HepG2 (cell line): ENCODE data around the gene PRKACG. TPM values are rescaled to one million over a fixed set of nuclear protein-coding genes. Genes with fewer than 3 reads are reported as not detected.
"Not testable (repeated sequence)": the region's sequence is repeated elsewhere in the genome, so short reads cannot be mapped to it uniquely, and the experiment has no call there.

ENCODE experiments used
- ATAC-seq: fragments of 200-7000 bp; cut with Tn5 transposase; 3 replicates; pipeline ENCODE4 v1.9.1; 2020; ENCODE audit warnings: mild to moderate bottlenecking, moderate library complexity
- BruUV-seq: library from RNA; stranded (reverse); fragments of 400-500 nt; replicated peaks from 2 replicates; lab custom pipeline; 2021; lab: Mats Ljungman, UMichigan
- CTCF ChIA-PET: fragments of 300-600 bp; formaldehyde crosslinking; extraction: SDS; loops from one replicate; lab custom pipeline; 2021; ENCODE audit warnings: low total read pairs, inconsistent platforms, low intra/inter-chr PET ratio; lab: Yijun Ruan, JAX
- POLR2A ChIA-PET: fragments of 350-600 bp; sonication (Branson Sonifier 250); formaldehyde crosslinking; loops from one replicate; lab custom pipeline; 2020; ENCODE audit warnings: antibody characterized with exemption, inconsistent platforms; lab: Yijun Ruan, JAX
- DNase-seq: peaks from one replicate; pipeline ENCODE4 v3.0.0-alpha.2; 2015; ENCODE audit warnings: low spot score
- FAIRE-seq: peaks from 3 replicates; lab custom pipeline; 2011; peaks lifted over from hg19 to GRCh38; lab: Jason Lieb, UNC
- H2AFZ ChIP-seq: one replicate; pipeline ENCODE4 v1.6.1; 2011; ENCODE audit warnings: low read length, inconsistent platforms
- H3K27ac ChIP-seq: fragments of 300-600 bp; 3 replicates; pipeline ENCODE4 v1.8.0; 2011; ENCODE audit warnings: mixed run types, mild to moderate bottlenecking, mixed read lengths, low read length, inconsistent platforms; ENCODE audit not compliant: insufficient read depth; ENCODE audit errors: extremely low read length
- H3K27me3 ChIP-seq, 2 experiments: fragments of 200-600 bp in 1 of 2; 2 replicates in 1 of 2; 3 replicates in 1 of 2; pipeline versions ENCODE4 v1.6.0 to v1.8.0; 2011; ENCODE audit warnings: low read length in 2 of 2, mild to moderate bottlenecking in 2 of 2, moderate library complexity in 2 of 2, inconsistent platforms in 1 of 2; ENCODE audit not compliant: insufficient read depth in 2 of 2, control insufficient read depth in 1 of 2
- H3K36me3 ChIP-seq, 2 experiments: fragments of 200-600 bp in 1 of 2; replicated peaks in 1 of 2; 2 replicates in 1 of 2; 3 replicates in 1 of 2; pipeline versions ENCODE4 v1.5.1 to v1.8.0; 2011; ENCODE audit warnings: low read length in 2 of 2, inconsistent platforms in 1 of 2; ENCODE audit not compliant: insufficient read depth in 2 of 2, control insufficient read depth in 1 of 2
- H3K4me1 ChIP-seq: 2 replicates; pipeline ENCODE4 v1.5.1; 2012; ENCODE audit warnings: low read length, inconsistent platforms; ENCODE audit not compliant: insufficient read depth
- H3K4me2 ChIP-seq: 2 replicates; pipeline ENCODE4 v1.6.0; 2011; ENCODE audit warnings: low read depth, low read length, inconsistent platforms
- H3K4me3 ChIP-seq, 3 experiments: fragments of 200-600 bp in 1 of 3; sonication (generic), shearing (Covaris generic) in 1 of 3; replicated peaks in 1 of 3; 2 replicates each; pipeline ENCODE4 v1.5.1; 2011 to 2016; ENCODE audit warnings: low read length in 3 of 3, inconsistent platforms in 2 of 3, low read depth in 2 of 3, mild to moderate bottlenecking in 2 of 3, control low read depth in 1 of 3, mixed read lengths in 1 of 3; ENCODE audit not compliant: insufficient read depth in 1 of 3
- H3K79me2 ChIP-seq: one replicate; pipeline ENCODE4 v1.6.1; 2011; ENCODE audit warnings: low read length, inconsistent platforms; ENCODE audit not compliant: insufficient read depth
- H3K9ac ChIP-seq: 2 replicates; pipeline ENCODE4 v1.6.0; 2011; ENCODE audit warnings: mild to moderate bottlenecking, low read depth, low read length, inconsistent platforms; ENCODE audit not compliant: insufficient read depth
- H3K9me3 ChIP-seq: 2 replicates; pipeline ENCODE4 v1.5.1; 2012; ENCODE audit warnings: mild to moderate bottlenecking, low read length
- H4K20me1 ChIP-seq: 2 replicates; pipeline ENCODE4 v1.6.0; 2011; ENCODE audit warnings: inconsistent platforms, mild to moderate bottlenecking, low read length, moderate library complexity; ENCODE audit not compliant: insufficient read depth
- AKAP8 ChIP-seq: sonication (generic); formaldehyde crosslinking; IDR thresholded peaks from 2 replicates; pipeline ENCODE4 v1.5.1; 2020; ENCODE audit warnings: mild to moderate bottlenecking, missing genetic modification reagents
- FOSL1 ChIP-seq: sonication (generic); formaldehyde crosslinking; IDR thresholded peaks from 2 replicates; pipeline ENCODE4 v1.9.0; 2021; ENCODE audit warnings: missing genetic modification reagents, borderline replicate concordance
- HCFC1 ChIP-seq: fragments of 150-350 bp; IDR thresholded peaks from 2 replicates; pipeline ENCODE4 v1.6.1; 2014; ENCODE audit warnings: low read depth, low read length
- HHEX ChIP-seq: IDR thresholded peaks from 2 replicates; pipeline ENCODE4 v1.6.1; 2016; ENCODE audit warnings: control low read depth
- KDM3A ChIP-seq: IDR thresholded peaks from 2 replicates; pipeline ENCODE4 v1.6.1; 2018; ENCODE audit warnings: low read depth, missing compliant biosample characterization
- KDM5A ChIP-seq: fragments of 200-600 bp; sonication (generic); IDR thresholded peaks from 2 replicates; pipeline ENCODE4 v1.7.0; 2018; ENCODE audit warnings: antibody characterized with exemption, mild to moderate bottlenecking, low read length, borderline replicate concordance
- KDM5B ChIP-seq: sonication (generic); formaldehyde crosslinking; IDR thresholded peaks from 2 replicates; pipeline ENCODE4 v1.4.0; 2020; ENCODE audit warnings: missing genetic modification reagents, mild to moderate bottlenecking, borderline replicate concordance
- SRF ChIP-seq: IDR thresholded peaks from 2 replicates; pipeline ENCODE4 v1.6.1; 2011; ENCODE audit warnings: mild to moderate bottlenecking, low read depth, low read length, moderate library complexity
- TERF1 ChIP-seq: sonication (generic); formaldehyde crosslinking; IDR thresholded peaks from 2 replicates; pipeline ENCODE4 v1.8.0; 2022; ENCODE audit warnings: mild to moderate bottlenecking, missing genetic modification reagents, moderate library complexity
- YEATS4 ChIP-seq: sonication (generic); formaldehyde crosslinking; IDR thresholded peaks from 2 replicates; pipeline ENCODE4 v1.4.0; 2020; ENCODE audit warnings: missing genetic modification reagents, borderline replicate concordance
- ZNF34 ChIP-seq: sonication (generic); formaldehyde crosslinking; IDR thresholded peaks from 2 replicates; pipeline ENCODE4 v1.4.0; 2020; ENCODE audit warnings: mild to moderate bottlenecking, missing genetic modification reagents, borderline replicate concordance
- ZNF460 ChIP-seq: sonication (generic); formaldehyde crosslinking; IDR thresholded peaks from 2 replicates; pipeline ENCODE4 v1.5.1; 2020; ENCODE audit warnings: missing genetic modification reagents, mild to moderate bottlenecking, borderline replicate concordance
- ZNF713 ChIP-seq: sonication (generic); formaldehyde crosslinking; IDR thresholded peaks from 2 replicates; pipeline ENCODE4 v1.4.0; 2020; ENCODE audit warnings: mild to moderate bottlenecking, missing genetic modification reagents
- ZNF784 ChIP-seq: sonication (generic); formaldehyde crosslinking; IDR thresholded peaks from 2 replicates; pipeline ENCODE4 v1.5.1; 2020; ENCODE audit warnings: missing genetic modification reagents, mild to moderate bottlenecking, borderline replicate concordance
- WGBS: methylation state at CpG from one replicate; pipeline ENCODE4 v1.1.6; 2017; ENCODE audit warnings: low lambda C conversion rate; 5-methylcytosine and 5-hydroxymethylcytosine counted together
- in situ Hi-C: cut with HindIII; loops from 2 replicates; pipeline ENCODE4 v1.10.0; 2017; ENCODE audit warnings: low pct_unique_long_range_greater_than_20kb; ENCODE audit not compliant: extremely low pct_ligation_motif_present
- intact Hi-C: fragments of 100-400 bp; cut with micrococcal nuclease; formaldehyde crosslinking; loops from one replicate; pipeline ENCODE4 v1.10.0; 2022; ENCODE audit not compliant: unreplicated experiment
- polyA plus RNA-seq, 8 experiments: library from polyadenylated mRNA; depleted of rRNA in 3 of 8; stranded (reverse) in 7 of 8; unstranded in 1 of 8; fragments of >200 nt; fragmentation: Illumina TruSeq in 4 of 8; extraction: Trizol in 4 of 8; gene quantifications; 2 replicates each; pipeline versions ENCODE4 v1.2.1 to v1.2.3, GENCODE V29; 2011 to 2016; ENCODE audit warnings: low read depth in 4 of 8, missing spikeins in 1 of 8, mixed read lengths in 1 of 8; ENCODE audit not compliant: insufficient read depth in 1 of 8
- total RNA-seq, 5 experiments: library from RNA; depleted of rRNA; stranded (reverse); fragments of >200 nt; fragmentation: Illumina TruSeq; extraction: Trizol; gene quantifications; 2 replicates each; pipeline ENCODE4 v1.2.3, GENCODE V29; 2016; ENCODE audit warnings: low read depth in 1 of 5
- TF ChIP-seq, protein P1 (sequence below): sonication (generic); formaldehyde crosslinking; IDR thresholded peaks from 2 replicates; pipeline ENCODE4 v1.8.1; 2023; ENCODE audit warnings: mild to moderate bottlenecking, missing genetic modification reagents
- TF ChIP-seq, protein P2 (sequence below): sonication (generic); formaldehyde crosslinking; IDR thresholded peaks from 2 replicates; pipeline ENCODE4 v1.8.0; 2022; ENCODE audit warnings: missing genetic modification reagents, mild to moderate bottlenecking, moderate library complexity, borderline replicate concordance

PRKACG gene
- total and polyA plus RNA-seq, 2 of the 13 experiments (the other 11 are each of a cell fraction or from before 2014, with no cell fraction given): not detected

GRCh38 chr9:69054989-69055388 is 41.1 kb upstream of the PRKACG start:
- H3K36me3 ChIP-seq: peaks cover 18 to 48% of the 10 kb centered on the region in 2 experiments
- TF ChIP-seq FOSL1 (no peak), ZNF784 (CRISPR knock-in tag) (no peak), KDM5B (CRISPR knock-in tag) (no peak), YEATS4 (no peak), SRF (no peak), AKAP8 (CRISPR knock-in tag) (no peak), ZNF460 (CRISPR knock-in tag) (no peak), KDM5A (no peak), HHEX (CRISPR knock-in tag) (no peak), ZNF34 (CRISPR knock-in tag) (no peak), ZNF713 (CRISPR knock-in tag) (no peak), HCFC1 (no peak), TERF1 (CRISPR knock-in tag) (no peak), KDM3A (no peak)
- TF ChIP-seq, protein P1, sequence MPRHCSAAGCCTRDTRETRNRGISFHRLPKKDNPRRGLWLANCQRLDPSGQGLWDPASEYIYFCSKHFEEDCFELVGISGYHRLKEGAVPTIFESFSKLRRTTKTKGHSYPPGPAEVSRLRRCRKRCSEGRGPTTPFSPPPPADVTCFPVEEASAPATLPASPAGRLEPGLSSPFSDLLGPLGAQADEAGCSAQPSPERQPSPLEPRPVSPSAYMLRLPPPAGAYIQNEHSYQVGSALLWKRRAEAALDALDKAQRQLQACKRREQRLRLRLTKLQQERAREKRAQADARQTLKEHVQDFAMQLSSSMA (CRISPR knock-in tag): no peak
- TF ChIP-seq, protein P2, sequence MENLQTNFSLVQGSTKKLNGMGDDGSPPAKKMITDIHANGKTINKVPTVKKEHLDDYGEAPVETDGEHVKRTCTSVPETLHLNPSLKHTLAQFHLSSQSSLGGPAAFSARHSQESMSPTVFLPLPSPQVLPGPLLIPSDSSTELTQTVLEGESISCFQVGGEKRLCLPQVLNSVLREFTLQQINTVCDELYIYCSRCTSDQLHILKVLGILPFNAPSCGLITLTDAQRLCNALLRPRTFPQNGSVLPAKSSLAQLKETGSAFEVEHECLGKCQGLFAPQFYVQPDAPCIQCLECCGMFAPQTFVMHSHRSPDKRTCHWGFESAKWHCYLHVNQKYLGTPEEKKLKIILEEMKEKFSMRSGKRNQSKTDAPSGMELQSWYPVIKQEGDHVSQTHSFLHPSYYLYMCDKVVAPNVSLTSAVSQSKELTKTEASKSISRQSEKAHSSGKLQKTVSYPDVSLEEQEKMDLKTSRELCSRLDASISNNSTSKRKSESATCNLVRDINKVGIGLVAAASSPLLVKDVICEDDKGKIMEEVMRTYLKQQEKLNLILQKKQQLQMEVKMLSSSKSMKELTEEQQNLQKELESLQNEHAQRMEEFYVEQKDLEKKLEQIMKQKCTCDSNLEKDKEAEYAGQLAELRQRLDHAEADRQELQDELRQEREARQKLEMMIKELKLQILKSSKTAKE (CRISPR knock-in tag): no peak
- H3K9me3 ChIP-seq: no peaks in the 10 kb centered on the region
- H3K4me3 ChIP-seq: no peak overlapping the region
- WGBS: 100% methylated on average over 1 of the region's 1 CpG
- no peak overlapping the region for H3K9ac ChIP-seq
- H3K79me2 ChIP-seq: peaks cover 4% of the 10 kb centered on the region
- H3K27me3 ChIP-seq: no peaks in the 10 kb centered on the region
- no peak overlapping the region for H3K4me2 ChIP-seq
- H3K4me1 ChIP-seq: no peaks in the 10 kb centered on the region
- CTCF ChIA-PET: interaction anchor here (1.6 to 3.5 kb wide), 2 partner anchors 138 to 169 kb away, joined by 10 to 29 read pairs; no protein-coding TSS in a partner anchor
- TSS peak; percentile 36 for BruUV-seq
- no peak overlapping the region for H2AFZ ChIP-seq
- intact Hi-C loops (loop anchor here (1.0 to 2.0 kb wide), 2 partner anchors 66 to 138 kb away; no protein-coding TSS in a partner anchor), in situ Hi-C loops (loop anchor here (5.0 kb wide), 1 partner anchor 147 kb away; no protein-coding TSS in a partner anchor)
- FAIRE-seq (no peak), DNase-seq (no peak), ATAC-seq (no peak)
- no peaks in the 10 kb centered on the region for H4K20me1 ChIP-seq
- POLR2A ChIA-PET: no interaction called here
- H3K27ac ChIP-seq: no peak overlapping the region

- H3K27ac ChIP-seq, H3K4me3 ChIP-seq, intact Hi-C loops, DNase-seq, H3K27me3 ChIP-seq, BruUV-seq, H3K9me3 ChIP-seq, POLR2A ChIA-PET, ATAC-seq, FAIRE-seq, in situ Hi-C loops, H3K79me2 ChIP-seq, H3K9ac ChIP-seq, CTCF ChIA-PET, H3K4me1 ChIP-seq, H3K4me2 ChIP-seq, H4K20me1 ChIP-seq, H2AFZ ChIP-seq: not testable (repeated sequence)
- H3K36me3 ChIP-seq: peaks cover 24 to 58% of the 10 kb centered on the region in 2 experiments
- 95% methylated on average over 12 of the region's 12 CpGs for WGBS
Observed at GRCh38 chr9:69050936-69051335, 37.0 kb upstream of the PRKACG start.
